SK-N-SH (cell line): ENCODE measurements around the gene SLAIN2. TPM values are rescaled to one million over a fixed set of nuclear protein-coding genes. Genes with fewer than 3 reads are reported as not detected.

Experiments used
- CTCF ChIA-PET: fragments of 300-600, 350-600 bp; formaldehyde crosslinking; extraction: SDS; loops from one replicate; lab custom pipeline; 2021; lab: Yijun Ruan, JAX
- POLR2A ChIA-PET: fragments of 350-600 bp; sonication (Branson Sonifier 250); formaldehyde crosslinking; extraction: SDS; loops from one replicate; lab custom pipeline; 2020; ENCODE audit warnings: antibody characterized with exemption, inconsistent platforms; lab: Yijun Ruan, JAX
- DNase-seq: peaks from one replicate; pipeline ENCODE4 v3.0.0; 2012
- H2AFZ ChIP-seq: fragments of 200-600 bp; sonication (generic); 2 replicates; pipeline ENCODE4 v1.8.1; 2016; ENCODE audit warnings: antibody characterized with exemption, mild to moderate bottlenecking, low read depth
- H3F3A ChIP-seq: fragments of 200-600 bp; sonication (generic); replicated peaks from 2 replicates; pipeline ENCODE3; 2016; ENCODE audit warnings: antibody characterized with exemption, mild to moderate bottlenecking; ENCODE audit not compliant: insufficient read depth
- H3K27ac ChIP-seq, 2 experiments: fragments of 200-500 bp in 1 of 2; fragments of 200-600 bp in 1 of 2; sonication (Bioruptor generic) in 1 of 2; sonication (generic), shearing (Covaris generic) in 1 of 2; 2 replicates each; pipeline versions ENCODE4 v1.5.1 to v1.6.1; 2014 to 2016; ENCODE audit warnings: low read depth in 2 of 2, inconsistent platforms in 1 of 2, low read length in 1 of 2, mild to moderate bottlenecking in 1 of 2, mixed read lengths in 1 of 2
- H3K27me3 ChIP-seq: fragments of 200-600 bp; sonication (generic), shearing (Covaris generic); 2 replicates; pipeline ENCODE4 v1.6.1; 2016; ENCODE audit warnings: mixed run types; ENCODE audit not compliant: insufficient read depth
- H3K36me3 ChIP-seq, 2 experiments: fragments of 200-500 bp in 1 of 2; fragments of 200-600 bp in 1 of 2; sonication (Bioruptor generic) in 1 of 2; sonication (generic) in 1 of 2; replicated peaks in 1 of 2; 2 replicates each; pipeline versions ENCODE3 to v1.5.1; 2014 to 2016; ENCODE audit warnings: low read length in 1 of 2, mild to moderate bottlenecking in 1 of 2; ENCODE audit not compliant: insufficient read depth in 2 of 2, control insufficient read depth in 1 of 2
- H3K4me1 ChIP-seq, 2 experiments: fragments of 200-500 bp in 1 of 2; fragments of 200-600 bp in 1 of 2; sonication (Bioruptor generic) in 1 of 2; sonication (generic), shearing (Covaris generic) in 1 of 2; 2 replicates each; pipeline versions ENCODE4 v1.5.1 to v1.6.1; 2014 to 2016; ENCODE audit warnings: low read depth in 1 of 2, low read length in 1 of 2, mixed run types in 1 of 2; ENCODE audit not compliant: insufficient read depth in 2 of 2, control insufficient read depth in 1 of 2
- H3K4me2 ChIP-seq: fragments of 200-600 bp; sonication (generic), shearing (Covaris generic); 2 replicates; pipeline ENCODE4 v1.6.1; 2017; ENCODE audit warnings: mixed run types
- H3K4me3 ChIP-seq, 2 experiments: fragments of 200-500 bp in 1 of 2; fragments of 200-600 bp in 1 of 2; sonication (Bioruptor generic) in 1 of 2; sonication (generic), shearing (Covaris generic) in 1 of 2; 2 replicates each; pipeline versions ENCODE4 v1.5.1 to v1.8.1; 2014 to 2016; ENCODE audit warnings: low read depth in 2 of 2, inconsistent platforms in 1 of 2, low read length in 1 of 2, mild to moderate bottlenecking in 1 of 2, mixed read lengths in 1 of 2, moderate library complexity in 1 of 2
- H3K79me2 ChIP-seq: fragments of 200-600 bp; sonication (generic); 2 replicates; pipeline ENCODE4 v1.8.1; 2017; ENCODE audit warnings: mild to moderate bottlenecking; ENCODE audit not compliant: insufficient read depth
- H3K9ac ChIP-seq: fragments of 200-600 bp; sonication (generic); 2 replicates; pipeline ENCODE4 v1.6.1; 2017; ENCODE audit warnings: mixed run types
- H3K9me2 ChIP-seq: fragments of 200-600 bp; sonication (generic); 2 replicates; pipeline ENCODE4 v1.6.1; 2017; ENCODE audit warnings: mixed run types
- H3K9me3 ChIP-seq: fragments of 200-600 bp; sonication (generic); 2 replicates; pipeline ENCODE4 v1.6.1; 2017; ENCODE audit warnings: mixed run types, mild to moderate bottlenecking, moderate library complexity
- H4K20me1 ChIP-seq: fragments of 200-600 bp; sonication (generic); 2 replicates; pipeline ENCODE4 v1.6.1; 2017; ENCODE audit warnings: mild to moderate bottlenecking, mixed run types; ENCODE audit not compliant: insufficient read depth
- EP300 ChIP-seq, 2 experiments: IDR thresholded peaks; 2 replicates each; pipeline versions ENCODE4 v1.4.0 to v1.6.1; 2012; ENCODE audit warnings: borderline replicate concordance in 1 of 2, low read depth in 1 of 2, low read length in 1 of 2
- GATA2 ChIP-seq: sonication (generic); formaldehyde crosslinking; IDR thresholded peaks from 2 replicates; pipeline ENCODE4 v1.5.0; 2020; ENCODE audit warnings: mild to moderate bottlenecking, missing genetic modification reagents
- NRF1 ChIP-seq: IDR thresholded peaks from 2 replicates; pipeline ENCODE4 v1.6.1; 2012; ENCODE audit warnings: low read depth, mild to moderate bottlenecking, low read length
- PBX3 ChIP-seq: IDR thresholded peaks from 2 replicates; pipeline ENCODE4; 2012
- POLR2AphosphoS5 ChIP-seq: IDR thresholded peaks from 2 replicates; pipeline ENCODE4 v1.6.1; 2012; ENCODE audit warnings: low read depth, low read length
- REST ChIP-seq: IDR thresholded peaks from 2 replicates; pipeline ENCODE4 v1.6.1; 2012; ENCODE audit warnings: mild to moderate bottlenecking, low read depth, low read length, moderate library complexity
- RFX5 ChIP-seq: IDR thresholded peaks from 2 replicates; pipeline ENCODE4 v1.6.1; 2012; ENCODE audit warnings: mild to moderate bottlenecking, improper control_type of control experiment, low read length
- SIN3A ChIP-seq: IDR thresholded peaks from 2 replicates; pipeline ENCODE4 v1.6.1; 2012; ENCODE audit warnings: low read depth, mild to moderate bottlenecking, low read length, moderate library complexity, borderline replicate concordance
- TCF12 ChIP-seq: IDR thresholded peaks from 2 replicates; pipeline ENCODE4 v1.4.0; 2012
- TEAD4 ChIP-seq: IDR thresholded peaks from 2 replicates; pipeline ENCODE4 v1.4.0; 2012; ENCODE audit warnings: mild to moderate bottlenecking, borderline replicate concordance; ENCODE audit not compliant: insufficient read depth
- YY1 ChIP-seq: IDR thresholded peaks from 2 replicates; pipeline ENCODE4 v1.4.0; 2012; ENCODE audit warnings: low read depth, mild to moderate bottlenecking
- WGBS: methylation state at CpG from one replicate; pipeline ENCODE4 v1.1.6; 2017; ENCODE audit warnings: low lambda C conversion rate; 5-methylcytosine and 5-hydroxymethylcytosine counted together
- polyA plus RNA-seq, 3 experiments: library from polyadenylated mRNA; depleted of rRNA; stranded (reverse); fragments of >200 nt; gene quantifications; 2 replicates each; pipeline ENCODE4 v1.2.3, GENCODE V29; 2012
- TF ChIP-seq, protein P1 (sequence below): IDR thresholded peaks from 2 replicates; pipeline ENCODE4 v1.4.0; 2012; ENCODE audit warnings: low read depth, borderline replicate concordance
- TF ChIP-seq, protein P2 (sequence below): IDR thresholded peaks from 2 replicates; pipeline ENCODE4 v1.4.0; 2012; ENCODE audit warnings: low read depth

Gene SLAIN2
- polyA plus RNA-seq, 1 of the 3 experiments (the other 2 are of a cell fraction): 17.0 TPM

DNA sequence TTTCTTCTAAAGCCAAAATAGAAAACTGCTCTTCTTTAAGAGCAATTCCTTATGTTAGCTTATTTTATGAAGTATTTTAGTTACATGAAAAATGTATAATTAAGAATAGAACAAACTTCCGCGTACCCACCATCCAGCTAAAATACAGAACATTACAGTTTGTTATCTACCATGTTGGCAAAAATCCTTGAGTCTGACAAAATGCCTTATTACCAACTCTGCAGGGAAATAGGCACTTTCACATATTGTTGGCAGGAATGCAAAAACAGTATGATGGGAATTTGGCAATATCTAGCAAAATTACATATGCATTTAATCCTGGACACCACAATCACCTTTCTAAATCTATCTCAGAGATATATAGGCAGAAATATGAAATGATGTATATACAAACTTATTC, 32.4 kb upstream of the SLAIN2 start:
- POLR2A ChIA-PET: no interaction called here
- Histone ChIP-seq H3K4me2 (no peak overlapping the region), H3K9me3 (no peaks in the 10 kb centered on the region)

DNA sequence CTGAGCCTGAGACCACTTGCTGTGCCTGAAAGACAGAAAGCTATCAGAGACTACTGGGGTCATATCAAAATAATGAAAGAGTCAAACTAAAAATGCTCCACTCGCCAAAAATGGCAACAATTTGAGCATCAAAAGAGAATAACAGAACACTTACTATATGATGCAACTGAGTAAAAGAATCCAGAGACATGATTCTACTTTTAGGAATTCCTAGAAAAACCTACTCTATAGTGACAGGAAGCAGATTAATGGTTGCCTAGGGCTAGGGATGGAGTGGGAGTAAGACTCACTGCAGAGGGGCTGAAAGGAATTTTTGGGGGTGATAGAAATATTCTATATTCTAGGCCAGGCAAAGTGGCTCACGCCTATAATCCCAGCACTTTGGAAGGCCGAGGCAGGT, 29.4 kb upstream of the SLAIN2 start:
- WGBS: 71% methylated on average over 3 of the region's 3 CpGs
- H4K20me1 ChIP-seq: no peaks in the 10 kb centered on the region
- H3K79me2 ChIP-seq: no peaks in the 10 kb centered on the region
- no peak overlapping the region for H2AFZ ChIP-seq
- H3K36me3 ChIP-seq: no peaks in the 10 kb centered on the region
- no peaks in the 10 kb centered on the region for H3F3A ChIP-seq
- no peaks in the 10 kb centered on the region for H3K4me1 ChIP-seq
- ChIA-PET POLR2A (no interaction called here), CTCF (interaction anchor here (1.4 to 3.5 kb wide), 2 partner anchors 23 to 234 kb away, joined by 5 to 17 read pairs; no protein-coding TSS in a partner anchor)
- H3K9me3 ChIP-seq: no peaks in the 10 kb centered on the region
- no peak overlapping the region for H3K27ac ChIP-seq
- no peaks in the 10 kb centered on the region for H3K27me3 ChIP-seq
- H3K4me2 ChIP-seq: no peak overlapping the region
- no peaks in the 10 kb centered on the region for H3K9me2 ChIP-seq
- no peak overlapping the region for H3K9ac ChIP-seq
- no peak for DNase-seq
- no peak overlapping the region for H3K4me3 ChIP-seq
- TF ChIP-seq RFX5: no peak
- TF ChIP-seq, protein P1, sequence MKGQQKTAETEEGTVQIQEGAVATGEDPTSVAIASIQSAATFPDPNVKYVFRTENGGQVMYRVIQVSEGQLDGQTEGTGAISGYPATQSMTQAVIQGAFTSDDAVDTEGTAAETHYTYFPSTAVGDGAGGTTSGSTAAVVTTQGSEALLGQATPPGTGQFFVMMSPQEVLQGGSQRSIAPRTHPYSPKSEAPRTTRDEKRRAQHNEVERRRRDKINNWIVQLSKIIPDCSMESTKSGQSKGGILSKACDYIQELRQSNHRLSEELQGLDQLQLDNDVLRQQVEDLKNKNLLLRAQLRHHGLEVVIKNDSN: no peak
- TF ChIP-seq, protein P2, sequence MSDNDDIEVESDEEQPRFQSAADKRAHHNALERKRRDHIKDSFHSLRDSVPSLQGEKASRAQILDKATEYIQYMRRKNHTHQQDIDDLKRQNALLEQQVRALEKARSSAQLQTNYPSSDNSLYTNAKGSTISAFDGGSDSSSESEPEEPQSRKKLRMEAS: no peak
- no peak for TF ChIP-seq EP300 (IDR thresholded peaks at IDR 0.05; ENCODE audit: borderline replicate concordance in 1 of 2, low read depth in 1 of 2, low read length in 1 of 2)
- TF ChIP-seq REST: no peak
- TF ChIP-seq TCF12: no peak
- TF ChIP-seq TEAD4: no peak

More for the DNA sequence above, 32.4 kb upstream of the SLAIN2 start:
- no peaks in the 10 kb centered on the region for H3K4me1 ChIP-seq
- DNase-seq: no peak
- H4K20me1 ChIP-seq: no peaks in the 10 kb centered on the region
- H3K27me3 ChIP-seq: no peaks in the 10 kb centered on the region
- no peaks in the 10 kb centered on the region for H3K79me2 ChIP-seq
- no peak overlapping the region for H2AFZ ChIP-seq
- H3K4me3 ChIP-seq: no peak overlapping the region
- 97% methylated on average over 2 of the region's 2 CpGs for WGBS
- CTCF ChIA-PET: interaction anchor here (3.5 kb wide), 1 partner anchor 237 kb away, joined by 17 read pairs; no protein-coding TSS in a partner anchor
- H3K9me2 ChIP-seq: no peaks in the 10 kb centered on the region
- no peaks in the 10 kb centered on the region for H3K36me3 ChIP-seq
- no peak overlapping the region for H3K9ac ChIP-seq
- H3K27ac ChIP-seq: no peak overlapping the region
- TF ChIP-seq PBX3 (no peak), YY1 (no peak), GATA2 (no peak), NRF1 (no peak), SIN3A (no peak), POLR2AphosphoS5 (no peak), TEAD4 (no peak), REST (no peak)
- no peaks in the 10 kb centered on the region for H3F3A ChIP-seq
